HEK293 (cell line): ENCODE results near the gene KCNJ5.

ENCODE experiments used
- KLF1 ChIP-seq: fragments of 450-650 bp; formaldehyde crosslinking; IDR thresholded peaks from 2 replicates; pipeline ENCODE4 v1.5.1; 2016; ENCODE audit warnings: missing biosample characterization, missing genetic modification characterization
- MEIS1 ChIP-seq: sonication (generic); formaldehyde crosslinking; IDR thresholded peaks from 2 replicates; pipeline ENCODE4 v1.8.1; 2022; ENCODE audit warnings: missing genetic modification reagents, mild to moderate bottlenecking, borderline replicate concordance
- ZNF140 ChIP-seq: fragments of 450-650 bp; formaldehyde crosslinking; IDR thresholded peaks from 2 replicates; pipeline ENCODE4 v1.5.1; 2016; ENCODE audit warnings: missing biosample characterization, missing genetic modification characterization
- ZNF155 ChIP-seq: fragments of 450-650 bp; formaldehyde crosslinking; IDR thresholded peaks from 2 replicates; pipeline ENCODE4 v1.5.1; 2016; ENCODE audit warnings: missing biosample characterization, missing genetic modification characterization
- ZNF157 ChIP-seq: fragments of 450-650 bp; formaldehyde crosslinking; IDR thresholded peaks from 2 replicates; pipeline ENCODE4 v1.5.1; 2016; ENCODE audit warnings: missing biosample characterization, missing genetic modification characterization
- ZNF311 ChIP-seq: fragments of 450-650 bp; formaldehyde crosslinking; IDR thresholded peaks from 2 replicates; pipeline ENCODE4 v1.5.1; 2017; ENCODE audit warnings: missing biosample characterization, missing genetic modification characterization, borderline replicate concordance
- ZNF777 ChIP-seq: fragments of 450-650 bp; formaldehyde crosslinking; IDR thresholded peaks from 2 replicates; pipeline ENCODE4 v1.5.1; 2017; ENCODE audit warnings: missing biosample characterization, missing genetic modification characterization, borderline replicate concordance
- TF ChIP-seq, protein P1 (sequence below): IDR thresholded peaks from 2 replicates; pipeline ENCODE4 v1.6.1; 2011; ENCODE audit warnings: mild to moderate bottlenecking, low read depth, low read length, borderline replicate concordance
- TF ChIP-seq, protein P2 (sequence below): fragments of 450-650 bp; formaldehyde crosslinking; IDR thresholded peaks from 2 replicates; pipeline ENCODE4 v1.5.1; 2016; ENCODE audit warnings: missing biosample characterization, missing genetic modification characterization
- TF ChIP-seq, protein P3 (sequence below): fragments of 450-650 bp; formaldehyde crosslinking; IDR thresholded peaks from 2 replicates; pipeline ENCODE4 v1.5.1; 2016; ENCODE audit warnings: missing biosample characterization, missing genetic modification characterization
- TF ChIP-seq, protein P4 (sequence below): fragments of 450-650 bp; formaldehyde crosslinking; IDR thresholded peaks from 2 replicates; pipeline ENCODE4 v1.5.1; 2016; ENCODE audit warnings: missing biosample characterization, missing genetic modification characterization
- TF ChIP-seq, protein P5 (sequence below): fragments of 450-650 bp; formaldehyde crosslinking; IDR thresholded peaks from 2 replicates; pipeline ENCODE4 v1.5.1; 2016; ENCODE audit warnings: missing biosample characterization, missing genetic modification characterization

DNA sequence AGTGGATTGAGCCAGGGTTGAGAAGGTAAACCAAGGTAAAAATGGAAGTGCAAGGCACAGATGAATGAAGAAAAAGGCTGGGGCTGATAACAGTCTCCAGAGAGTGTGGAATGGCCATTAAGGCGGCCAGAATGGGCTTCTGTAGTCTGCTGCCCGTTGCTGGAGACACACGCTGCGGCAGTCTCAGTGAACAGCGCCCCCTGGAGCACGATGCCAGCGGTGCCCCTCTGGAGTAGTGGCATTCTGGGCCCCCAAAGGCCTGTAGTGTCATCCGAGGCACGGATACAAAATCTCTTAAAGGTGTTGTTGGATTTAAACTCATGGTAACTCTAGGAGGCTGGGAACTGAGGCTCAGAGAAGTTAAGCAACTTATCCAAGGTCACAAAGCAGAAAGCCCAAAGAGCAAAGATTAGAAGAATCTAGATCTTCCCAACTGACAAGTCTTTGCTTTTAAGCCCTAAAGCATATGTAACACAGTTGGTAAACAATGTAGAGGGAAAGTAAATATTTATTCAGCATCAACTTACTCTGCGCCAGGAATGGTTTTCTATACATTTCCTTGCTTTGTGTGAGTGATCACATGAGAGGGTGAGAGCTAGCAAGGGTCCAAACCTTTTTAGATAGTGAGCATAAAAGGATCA lies 42.2 kb upstream of the KCNJ5 start:
- TF ChIP-seq, protein P1, sequence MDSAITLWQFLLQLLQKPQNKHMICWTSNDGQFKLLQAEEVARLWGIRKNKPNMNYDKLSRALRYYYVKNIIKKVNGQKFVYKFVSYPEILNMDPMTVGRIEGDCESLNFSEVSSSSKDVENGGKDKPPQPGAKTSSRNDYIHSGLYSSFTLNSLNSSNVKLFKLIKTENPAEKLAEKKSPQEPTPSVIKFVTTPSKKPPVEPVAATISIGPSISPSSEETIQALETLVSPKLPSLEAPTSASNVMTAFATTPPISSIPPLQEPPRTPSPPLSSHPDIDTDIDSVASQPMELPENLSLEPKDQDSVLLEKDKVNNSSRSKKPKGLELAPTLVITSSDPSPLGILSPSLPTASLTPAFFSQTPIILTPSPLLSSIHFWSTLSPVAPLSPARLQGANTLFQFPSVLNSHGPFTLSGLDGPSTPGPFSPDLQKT: no peak
- TF ChIP-seq ZNF140 (tag by site-specific recombination): no peak
- TF ChIP-seq, protein P2, sequence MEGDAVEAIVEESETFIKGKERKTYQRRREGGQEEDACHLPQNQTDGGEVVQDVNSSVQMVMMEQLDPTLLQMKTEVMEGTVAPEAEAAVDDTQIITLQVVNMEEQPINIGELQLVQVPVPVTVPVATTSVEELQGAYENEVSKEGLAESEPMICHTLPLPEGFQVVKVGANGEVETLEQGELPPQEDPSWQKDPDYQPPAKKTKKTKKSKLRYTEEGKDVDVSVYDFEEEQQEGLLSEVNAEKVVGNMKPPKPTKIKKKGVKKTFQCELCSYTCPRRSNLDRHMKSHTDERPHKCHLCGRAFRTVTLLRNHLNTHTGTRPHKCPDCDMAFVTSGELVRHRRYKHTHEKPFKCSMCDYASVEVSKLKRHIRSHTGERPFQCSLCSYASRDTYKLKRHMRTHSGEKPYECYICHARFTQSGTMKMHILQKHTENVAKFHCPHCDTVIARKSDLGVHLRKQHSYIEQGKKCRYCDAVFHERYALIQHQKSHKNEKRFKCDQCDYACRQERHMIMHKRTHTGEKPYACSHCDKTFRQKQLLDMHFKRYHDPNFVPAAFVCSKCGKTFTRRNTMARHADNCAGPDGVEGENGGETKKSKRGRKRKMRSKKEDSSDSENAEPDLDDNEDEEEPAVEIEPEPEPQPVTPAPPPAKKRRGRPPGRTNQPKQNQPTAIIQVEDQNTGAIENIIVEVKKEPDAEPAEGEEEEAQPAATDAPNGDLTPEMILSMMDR (tag by site-specific recombination): no peak
- TF ChIP-seq, protein P3, sequence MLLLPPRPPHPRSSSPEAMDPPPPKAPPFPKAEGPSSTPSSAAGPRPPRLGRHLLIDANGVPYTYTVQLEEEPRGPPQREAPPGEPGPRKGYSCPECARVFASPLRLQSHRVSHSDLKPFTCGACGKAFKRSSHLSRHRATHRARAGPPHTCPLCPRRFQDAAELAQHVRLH: no peak
- no peak for TF ChIP-seq MEIS1 (CRISPR knock-in tag)
- no peak for TF ChIP-seq KLF1 (tag by site-specific recombination)
- TF ChIP-seq ZNF777: no peak
- TF ChIP-seq ZNF155 (tag by site-specific recombination): no peak
- TF ChIP-seq ZNF311 (tag by site-specific recombination): no peak
- TF ChIP-seq, protein P4, sequence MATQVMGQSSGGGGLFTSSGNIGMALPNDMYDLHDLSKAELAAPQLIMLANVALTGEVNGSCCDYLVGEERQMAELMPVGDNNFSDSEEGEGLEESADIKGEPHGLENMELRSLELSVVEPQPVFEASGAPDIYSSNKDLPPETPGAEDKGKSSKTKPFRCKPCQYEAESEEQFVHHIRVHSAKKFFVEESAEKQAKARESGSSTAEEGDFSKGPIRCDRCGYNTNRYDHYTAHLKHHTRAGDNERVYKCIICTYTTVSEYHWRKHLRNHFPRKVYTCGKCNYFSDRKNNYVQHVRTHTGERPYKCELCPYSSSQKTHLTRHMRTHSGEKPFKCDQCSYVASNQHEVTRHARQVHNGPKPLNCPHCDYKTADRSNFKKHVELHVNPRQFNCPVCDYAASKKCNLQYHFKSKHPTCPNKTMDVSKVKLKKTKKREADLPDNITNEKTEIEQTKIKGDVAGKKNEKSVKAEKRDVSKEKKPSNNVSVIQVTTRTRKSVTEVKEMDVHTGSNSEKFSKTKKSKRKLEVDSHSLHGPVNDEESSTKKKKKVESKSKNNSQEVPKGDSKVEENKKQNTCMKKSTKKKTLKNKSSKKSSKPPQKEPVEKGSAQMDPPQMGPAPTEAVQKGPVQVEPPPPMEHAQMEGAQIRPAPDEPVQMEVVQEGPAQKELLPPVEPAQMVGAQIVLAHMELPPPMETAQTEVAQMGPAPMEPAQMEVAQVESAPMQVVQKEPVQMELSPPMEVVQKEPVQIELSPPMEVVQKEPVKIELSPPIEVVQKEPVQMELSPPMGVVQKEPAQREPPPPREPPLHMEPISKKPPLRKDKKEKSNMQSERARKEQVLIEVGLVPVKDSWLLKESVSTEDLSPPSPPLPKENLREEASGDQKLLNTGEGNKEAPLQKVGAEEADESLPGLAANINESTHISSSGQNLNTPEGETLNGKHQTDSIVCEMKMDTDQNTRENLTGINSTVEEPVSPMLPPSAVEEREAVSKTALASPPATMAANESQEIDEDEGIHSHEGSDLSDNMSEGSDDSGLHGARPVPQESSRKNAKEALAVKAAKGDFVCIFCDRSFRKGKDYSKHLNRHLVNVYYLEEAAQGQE: no peak
- no peak for TF ChIP-seq ZNF157 (tag by site-specific recombination)
- TF ChIP-seq, protein P5, sequence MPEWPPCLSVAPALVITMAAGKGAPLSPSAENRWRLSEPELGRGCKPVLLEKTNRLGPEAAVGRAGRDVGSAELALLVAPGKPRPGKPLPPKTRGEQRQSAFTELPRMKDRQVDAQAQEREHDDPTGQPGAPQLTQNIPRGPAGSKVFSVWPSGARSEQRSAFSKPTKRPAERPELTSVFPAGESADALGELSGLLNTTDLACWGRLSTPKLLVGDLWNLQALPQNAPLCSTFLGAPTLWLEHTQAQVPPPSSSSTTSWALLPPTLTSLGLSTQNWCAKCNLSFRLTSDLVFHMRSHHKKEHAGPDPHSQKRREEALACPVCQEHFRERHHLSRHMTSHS (tag by site-specific recombination): no peak
